H9 (cell line): Measurements from ENCODE around the gene CSAD. TPM values are rescaled to one million over a fixed set of nuclear protein-coding genes. Genes with fewer than 3 reads are reported as not detected.

ENCODE experiments used
- DNase-seq: peaks from one replicate; pipeline ENCODE4 v3.0.0-alpha.2; 2017
- H2AFZ ChIP-seq: one replicate; pipeline ENCODE4 v1.6.1; 2013; ENCODE audit warnings: mild to moderate bottlenecking, low read length, control low read depth, moderate library complexity
- H2AK5ac ChIP-seq: 2 replicates; pipeline ENCODE4 v1.6.1; 2013; ENCODE audit warnings: low read length, control low read depth, mixed read lengths; ENCODE audit not compliant: insufficient read length
- H2BK120ac ChIP-seq: one replicate; pipeline ENCODE4 v1.6.1; 2013; ENCODE audit warnings: low read depth, mild to moderate bottlenecking, low read length, control low read depth, inconsistent platforms; ENCODE audit not compliant: poor library complexity, severe bottlenecking
- H2BK12ac ChIP-seq: 2 replicates; pipeline ENCODE4 v1.6.1; 2013; ENCODE audit warnings: low read length, control low read depth, mixed read lengths, low read depth; ENCODE audit not compliant: insufficient read length
- H2BK15ac ChIP-seq: 2 replicates; pipeline ENCODE4 v1.6.1; 2013; ENCODE audit warnings: low read depth, low read length, control low read depth
- H2BK20ac ChIP-seq: one replicate; pipeline ENCODE4 v1.6.1; 2013; ENCODE audit warnings: low read depth, mild to moderate bottlenecking, low read length, control low read depth, inconsistent platforms; ENCODE audit not compliant: poor library complexity, severe bottlenecking
- H2BK5ac ChIP-seq: 2 replicates; pipeline ENCODE4 v1.6.1; 2013; ENCODE audit warnings: low read length, control low read depth, mixed read lengths; ENCODE audit not compliant: insufficient read length
- H3K14ac ChIP-seq: 2 replicates; pipeline ENCODE4 v1.6.1; 2013; ENCODE audit warnings: low read length, control low read depth; ENCODE audit not compliant: insufficient read depth
- H3K18ac ChIP-seq: 2 replicates; pipeline ENCODE4 v1.6.1; 2013; ENCODE audit warnings: low read depth, mild to moderate bottlenecking, mixed read lengths, low read length, control low read depth; ENCODE audit not compliant: insufficient read length
- H3K23ac ChIP-seq: 2 replicates; pipeline ENCODE4 v1.6.1; 2013; ENCODE audit warnings: low read length, control low read depth, mixed read lengths, low read depth; ENCODE audit not compliant: insufficient read length
- H3K23me2 ChIP-seq: 2 replicates; pipeline ENCODE4 v1.6.1; 2013; ENCODE audit warnings: low read depth, mild to moderate bottlenecking, mixed read lengths, low read length, control low read depth; ENCODE audit not compliant: insufficient read length, poor library complexity, severe bottlenecking
- H3K27ac ChIP-seq: 2 replicates; pipeline ENCODE4 v1.5.1; 2013; ENCODE audit warnings: low read length, control low read depth, mixed read lengths, low read depth; ENCODE audit not compliant: insufficient read length
- H3K27me3 ChIP-seq: 2 replicates; pipeline ENCODE4 v1.6.1; 2013; ENCODE audit warnings: low read length, control low read depth, inconsistent platforms; ENCODE audit not compliant: insufficient read depth
- H3K4ac ChIP-seq: 2 replicates; pipeline ENCODE4 v1.6.1; 2013; ENCODE audit warnings: low read depth, mild to moderate bottlenecking, control low read depth, inconsistent platforms, low read length, moderate library complexity
- H3K4me1 ChIP-seq: 2 replicates; pipeline ENCODE4 v1.6.1; 2013; ENCODE audit warnings: low read length, control low read depth, inconsistent platforms; ENCODE audit not compliant: insufficient read depth
- H3K4me2 ChIP-seq: 2 replicates; pipeline ENCODE4 v1.6.1; 2013; ENCODE audit warnings: low read length, control low read depth, mixed read lengths; ENCODE audit not compliant: insufficient read length, insufficient read depth
- H3K56ac ChIP-seq: 2 replicates; pipeline ENCODE4 v1.6.1; 2013; ENCODE audit warnings: low read depth, mild to moderate bottlenecking, mixed read lengths, low read length, control low read depth; ENCODE audit not compliant: insufficient read length
- H3K79me1 ChIP-seq: 2 replicates; pipeline ENCODE4 v1.6.1; 2013; ENCODE audit warnings: low read depth, mild to moderate bottlenecking, moderate library complexity, low read length, control low read depth, inconsistent platforms; ENCODE audit not compliant: insufficient read depth, poor library complexity, severe bottlenecking
- H3K79me2 ChIP-seq: 2 replicates; pipeline ENCODE4 v1.6.1; 2013; ENCODE audit warnings: low read length, control low read depth, inconsistent platforms; ENCODE audit not compliant: insufficient read depth
- H3K9ac ChIP-seq: 2 replicates; pipeline ENCODE4 v1.6.1; 2013; ENCODE audit warnings: low read length, control low read depth, mixed read lengths; ENCODE audit not compliant: insufficient read length; ENCODE audit errors: extremely low read depth
- H3K9me3 ChIP-seq: one replicate; pipeline ENCODE4 v1.6.1; 2013; ENCODE audit warnings: low read depth, low read length, inconsistent platforms; ENCODE audit not compliant: control insufficient read depth
- H3T11ph ChIP-seq: one replicate; pipeline ENCODE4 v1.6.1; 2013; ENCODE audit warnings: mild to moderate bottlenecking, low read length, control low read depth, inconsistent platforms
- H4K20me1 ChIP-seq: one replicate; pipeline ENCODE4 v1.6.1; 2013; ENCODE audit not compliant: control insufficient read depth, insufficient read length, insufficient read depth
- H4K5ac ChIP-seq: 2 replicates; pipeline ENCODE4 v1.6.1; 2013; ENCODE audit warnings: low read depth, mild to moderate bottlenecking, mixed read lengths, low read length, control low read depth; ENCODE audit not compliant: insufficient read length
- H4K8ac ChIP-seq: replicated peaks from 2 replicates; pipeline ENCODE4 v1.6.1; 2013; ENCODE audit warnings: low read length, control low read depth, mixed read lengths, low read depth; ENCODE audit not compliant: insufficient read length
- H4K91ac ChIP-seq: 2 replicates; pipeline ENCODE4 v1.6.1; 2013; ENCODE audit warnings: low read depth, mild to moderate bottlenecking, moderate library complexity, mixed read lengths, low read length, control low read depth; ENCODE audit not compliant: insufficient read length
- H3K27ac Mint-ChIP-seq, 3 experiments: 2 replicates in 2 of 3; 3 replicates in 1 of 3; pipeline ENCODE4 v1.8.0; 2020 to 2021; ENCODE audit warnings: mixed read lengths in 3 of 3, mild to moderate bottlenecking in 1 of 3, moderate library complexity in 1 of 3
- H3K27me3 Mint-ChIP-seq: 2 replicates; pipeline ENCODE4 v1.8.0; 2021; ENCODE audit warnings: low read depth, mild to moderate bottlenecking, moderate library complexity, mixed read lengths
- H3K36me3 Mint-ChIP-seq, 3 experiments: 2 replicates in 2 of 3; 3 replicates in 1 of 3; pipeline ENCODE4 v1.8.0; 2020 to 2021; ENCODE audit warnings: low read depth in 3 of 3, mixed read lengths in 3 of 3; ENCODE audit not compliant: insufficient read depth in 1 of 3
- H3K4me1 Mint-ChIP-seq, 2 experiments: 2 replicates each; pipeline ENCODE4 v1.8.0; 2020; ENCODE audit warnings: mixed read lengths in 2 of 2
- H3K4me3 Mint-ChIP-seq, 2 experiments: 2 replicates in 1 of 2; 3 replicates in 1 of 2; pipeline ENCODE4 v1.8.0; 2020 to 2021; ENCODE audit warnings: mild to moderate bottlenecking in 2 of 2, mixed read lengths in 2 of 2, moderate library complexity in 1 of 2
- H3K9me3 Mint-ChIP-seq, 2 experiments: 2 replicates in 1 of 2; 3 replicates in 1 of 2; pipeline ENCODE4 v1.8.0; 2020; ENCODE audit warnings: mild to moderate bottlenecking in 2 of 2, mixed read lengths in 2 of 2, moderate library complexity in 1 of 2
- CTCF ChIP-seq: fragments of 200-600 bp; sonication (generic); conservative IDR thresholded peaks from 3 replicates; pipeline ENCODE4 v1.8.0; 2021; ENCODE audit warnings: antibody characterized with exemption, mild to moderate bottlenecking
- WGBS: extraction: QIAGEN DNeasy Blood & Tissue Kit; methylation state at CpG from one replicate; pipeline ENCODE4 v1.1.7; 2013; ENCODE audit warnings: missing lambda C conversion rate, low lambda C conversion rate, mixed read lengths; ENCODE audit not compliant: insufficient read length; ENCODE audit errors: extremely low coverage; 5-methylcytosine and 5-hydroxymethylcytosine counted together
- total RNA-seq: library from RNA; stranded (reverse); gene quantifications from 2 replicates; pipeline ENCODE4 v1.2.1, GENCODE V29; 2021

Gene CSAD
- total RNA-seq, 1 experiment from 2014 or later = 7.4 TPM

- DNase-seq = no peak
- peaks cover 49% of the 10 kb centered on the region for H3K27me3 Mint-ChIP-seq
- no peak overlapping the region for H4K5ac ChIP-seq
- H3K4me3 Mint-ChIP-seq = no peak overlapping the region
- WGBS = no CpG with 5 or more reads among the region's 2 CpGs
- no peak overlapping the region for H2BK120ac ChIP-seq
- no peak overlapping the region for H3K4me2 ChIP-seq
- H4K8ac ChIP-seq = no peak overlapping the region
- H3K4me1 Mint-ChIP-seq = no peaks in the 10 kb centered on the region
- H3K9me3 ChIP-seq = no peaks in the 10 kb centered on the region
- no peak overlapping the region for H2BK5ac ChIP-seq
- H3K79me1 ChIP-seq = no peaks in the 10 kb centered on the region
- no peak overlapping the region for H4K91ac ChIP-seq
- no peak overlapping the region for H3K56ac ChIP-seq
- no peaks in the 10 kb centered on the region for H4K20me1 ChIP-seq
- H3K14ac ChIP-seq = no peak overlapping the region
- no peak overlapping the region for H2BK12ac ChIP-seq
- no peak overlapping the region for H3K18ac ChIP-seq
- peak overlapping the region; percentile 37 for H3K9ac ChIP-seq
- no peak overlapping the region for H2BK20ac ChIP-seq
- H3K36me3 Mint-ChIP-seq = no peaks in the 10 kb centered on the region
- no peaks in the 10 kb centered on the region for H3K79me2 ChIP-seq
- H2BK15ac ChIP-seq = no peak overlapping the region
- H3K27ac ChIP-seq = no peak overlapping the region
- H3T11ph ChIP-seq = no peak overlapping the region
- no peak overlapping the region for H2AFZ ChIP-seq
- no peak overlapping the region for H2AK5ac ChIP-seq
- H3K9me3 Mint-ChIP-seq = peaks cover under 1 to 2% of the 10 kb centered on the region in 2 experiments; a peak in 2 of 5 replicates
- H3K23me2 ChIP-seq = no peaks in the 10 kb centered on the region
- H3K23ac ChIP-seq = no peak overlapping the region
- no peaks in the 10 kb centered on the region for H3K27me3 ChIP-seq
- no peaks in the 10 kb centered on the region for H3K4me1 ChIP-seq
- no peak overlapping the region for H3K4ac ChIP-seq
- TF ChIP-seq CTCF = no peak
- H3K27ac Mint-ChIP-seq = no peak overlapping the region
These were observed 48.9 kb downstream of the CSAD start for GRCh38 chr12:53131844-53132243.
